A549 (cell line): ENCODE data around the gene GRIK1. TPM values are rescaled to one million over a fixed set of nuclear protein-coding genes. Genes with fewer than 3 reads are reported as not detected.

Experiments
- ATAC-seq, 2 experiments: fragments of 200-7000 bp in 1 of 2; fragments of >200 bp in 1 of 2; cut with Nextera tagmentation in 1 of 2; cut with Tn5 transposase in 1 of 2; 3 replicates each; pipeline versions ENCODE4 v1.8.0 to v1.9.1; 2018 to 2020; ENCODE audit warnings: mild to moderate bottlenecking in 1 of 2, moderate library complexity in 1 of 2
- CTCF ChIA-PET: fragments of 300-600 bp; sonication (Branson Sonifier 250); formaldehyde crosslinking; extraction: SDS; loops from one replicate; lab custom pipeline; 2021; ENCODE audit warnings: antibody characterized with exemption, inconsistent platforms; lab: Yijun Ruan, JAX
- POLR2A ChIA-PET: fragments of 350-600 bp; formaldehyde crosslinking; extraction: SDS; loops from one replicate; lab custom pipeline; 2021; ENCODE audit warnings: antibody characterized with exemption, inconsistent platforms; lab: Yijun Ruan, JAX
- DNase-seq, 2 experiments: peaks; one replicate each; pipeline versions ENCODE4 v3.0.0 to v3.0.0-alpha.2; 2011 to 2016; ENCODE audit warnings: low read depth in 1 of 2, low spot score in 1 of 2
- FAIRE-seq: peaks from 2 replicates; lab custom pipeline; 2011; peaks lifted over from hg19 to GRCh38; lab: Jason Lieb, UNC
- H3K27ac ChIP-seq, 2 experiments: fragments of >200 bp; sonication (Bioruptor Twin); formaldehyde crosslinking; 3 replicates each; pipeline ENCODE4 v1.5.1; 2016 to 2017
- H3K4me1 ChIP-seq: fragments of >200 bp; sonication (Bioruptor Twin); formaldehyde crosslinking; 3 replicates; pipeline ENCODE4 v1.6.1; 2016
- H3K4me2 ChIP-seq: fragments of >200 bp; sonication (Bioruptor Twin); formaldehyde crosslinking; 3 replicates; pipeline ENCODE4 v1.6.1; 2016
- H3K4me3 ChIP-seq: fragments of >200 bp; sonication (Bioruptor Twin); formaldehyde crosslinking; 3 replicates; pipeline ENCODE4 v1.5.1; 2016
- H3K9me3 ChIP-seq: fragments of >200 bp; sonication (Bioruptor Twin); formaldehyde crosslinking; 3 replicates; pipeline ENCODE4 v1.6.1; 2016
- ATOH8 ChIP-seq: fragments of 250-450 bp; sonication (Bioruptor Pico); IDR thresholded peaks from 2 replicates; pipeline ENCODE4 v1.5.0; 2020; ENCODE audit warnings: low read depth, mild to moderate bottlenecking, moderate library complexity
- CBX2 ChIP-seq: fragments of 200-600 bp; sonication (generic); IDR thresholded peaks from 2 replicates; pipeline ENCODE4 v1.6.1; 2016; ENCODE audit warnings: low read depth, mild to moderate bottlenecking, borderline replicate concordance
- CBX8 ChIP-seq: fragments of 200-600 bp; sonication (generic); IDR thresholded peaks from 2 replicates; pipeline ENCODE4 v1.6.1; 2016
- CEBPB ChIP-seq, 2 experiments: fragments of >200 bp in 1 of 2; sonication (Bioruptor Twin) in 1 of 2; formaldehyde crosslinking in 1 of 2; IDR thresholded peaks; 2 replicates each; pipeline ENCODE4 v1.6.1; 2012 to 2016
- CHD2 ChIP-seq: fragments of 150-350 bp; IDR thresholded peaks from 2 replicates; pipeline ENCODE4 v1.6.1; 2014; ENCODE audit warnings: low read length; ENCODE audit not compliant: partially characterized antibody
- CHD4 ChIP-seq: fragments of 200-600 bp; sonication (generic); IDR thresholded peaks from 2 replicates; pipeline ENCODE4 v1.6.1; 2016; ENCODE audit warnings: antibody characterized with exemption, mild to moderate bottlenecking, borderline replicate concordance
- EHF ChIP-seq: fragments of 250-450 bp; sonication (Bioruptor Pico); IDR thresholded peaks from 2 replicates; pipeline ENCODE4 v1.5.0; 2020; ENCODE audit warnings: mild to moderate bottlenecking
- EHMT2 ChIP-seq: fragments of 200-600 bp; sonication (generic); IDR thresholded peaks from 2 replicates; pipeline ENCODE4 v1.6.1; 2016; ENCODE audit warnings: antibody characterized with exemption, low read depth, mild to moderate bottlenecking, moderate library complexity
- EP300 ChIP-seq, 2 experiments: fragments of >200 bp; sonication (Bioruptor Twin); formaldehyde crosslinking; IDR thresholded peaks; 2 replicates in 1 of 2; 3 replicates in 1 of 2; pipeline ENCODE4 v1.6.1; 2016 to 2017
- FOSL2 ChIP-seq, 2 experiments: fragments of 450-650 bp in 1 of 2; fragments of >200 bp in 1 of 2; sonication (Bioruptor Twin) in 1 of 2; formaldehyde crosslinking; IDR thresholded peaks; 2 replicates each; pipeline versions ENCODE4 v1.5.0 to v1.6.1; 2016 to 2020; ENCODE audit warnings: mild to moderate bottlenecking in 1 of 2, moderate library complexity in 1 of 2
- HDAC2 ChIP-seq: fragments of 200-600 bp; sonication (generic); IDR thresholded peaks from 2 replicates; pipeline ENCODE4 v1.6.1; 2016
- HOXB13 ChIP-seq: fragments of 250-450 bp; sonication (Bioruptor Pico); IDR thresholded peaks from 2 replicates; pipeline ENCODE4 v1.5.0; 2020; ENCODE audit warnings: low read depth, mild to moderate bottlenecking, moderate library complexity
- JUN ChIP-seq, 2 experiments: fragments of >200 bp; sonication (Bioruptor Twin); formaldehyde crosslinking; IDR thresholded peaks; 2 replicates in 1 of 2; 3 replicates in 1 of 2; pipeline ENCODE4 v1.6.1; 2016 to 2017
- JUNB ChIP-seq: fragments of >200 bp; sonication (Bioruptor Twin); formaldehyde crosslinking; IDR thresholded peaks from 2 replicates; pipeline ENCODE4 v1.6.1; 2016
- MAFK ChIP-seq: fragments of 450-650 bp; IDR thresholded peaks from 2 replicates; pipeline ENCODE4 v1.6.1; 2014; ENCODE audit not compliant: partially characterized antibody
- NFE2L2 ChIP-seq: fragments of 150-350 bp; conservative IDR thresholded peaks from 2 replicates; pipeline ENCODE4 v1.6.1; 2014; ENCODE audit warnings: low read length
- NR3C1 ChIP-seq: fragments of >200 bp; sonication (Bioruptor Twin); formaldehyde crosslinking; IDR thresholded peaks from 3 replicates; pipeline ENCODE4 v1.6.1; 2017
- PBX3 ChIP-seq: IDR thresholded peaks from 2 replicates; pipeline ENCODE4 v1.6.1; 2012
- PHF8 ChIP-seq: fragments of 200-600 bp; sonication (generic); IDR thresholded peaks from 2 replicates; pipeline ENCODE4 v1.6.1; 2016; ENCODE audit warnings: low read depth, mild to moderate bottlenecking, antibody characterized with exemption, moderate library complexity, borderline replicate concordance
- RARB ChIP-seq: fragments of 250-450 bp; sonication (Bioruptor Pico); IDR thresholded peaks from 2 replicates; pipeline ENCODE4 v1.8.0; 2021; ENCODE audit warnings: mild to moderate bottlenecking, moderate library complexity
- RCOR1 ChIP-seq: fragments of 150-350 bp; IDR thresholded peaks from 2 replicates; pipeline ENCODE4 v1.6.1; 2014; ENCODE audit warnings: antibody characterized with exemption, low read length, low read depth
- TP53 ChIP-seq: fragments of 250-450 bp; sonication (Bioruptor Pico); IDR thresholded peaks from 2 replicates; pipeline ENCODE4 v1.5.0; 2021; ENCODE audit warnings: mild to moderate bottlenecking, moderate library complexity
- USF2 ChIP-seq: fragments of 450-650 bp; IDR thresholded peaks from 2 replicates; pipeline ENCODE4 v1.6.1; 2014; ENCODE audit warnings: antibody characterized with exemption
- ZSCAN20 ChIP-seq: fragments of 250-450 bp; sonication (Bioruptor Pico); IDR thresholded peaks from 2 replicates; pipeline ENCODE4 v1.8.0; 2022; ENCODE audit warnings: mild to moderate bottlenecking, moderate library complexity
- WGBS: methylation state at CpG from one replicate; pipeline ENCODE4 v1.1.6; 2017; ENCODE audit errors: missing lambda C conversion rate; 5-methylcytosine and 5-hydroxymethylcytosine counted together
- polyA plus RNA-seq, 4 experiments: library from polyadenylated mRNA; depleted of rRNA in 3 of 4; stranded (reverse); fragments of >200 nt; fragmentation: RNase III in 1 of 4; extraction: RNeasy Plus Mini Kit Qiagen cat#74134 plus additional on column Dnase treatment in 1 of 4; gene quantifications; 2 replicates in 3 of 4; 3 replicates in 1 of 4; pipeline ENCODE4 v1.2.3, GENCODE V29; 2011 to 2017

The GRIK1 gene
- polyA plus RNA-seq, 2 of the 4 experiments (the other 2 are of a cell fraction), result not detected

GRCh38 chr21:29514652-29515247, 425.0 kb downstream of the GRIK1 start (continued):
- TF ChIP-seq ATOH8 (CRISPR knock-in tag) (no peak), EHMT2 (no peak), CHD4 (no peak), RCOR1 (no peak)
- TF ChIP-seq, all 56 proteins: peak for 0

- DNase-seq, result no peak
- no peak for TF ChIP-seq USF2
- no peak for TF ChIP-seq TP53 (CRISPR knock-in tag)
- no peak for TF ChIP-seq PBX3
- TF ChIP-seq ZSCAN20 (CRISPR knock-in tag), result no peak
- no peak for TF ChIP-seq NR3C1
- TF ChIP-seq CHD2, result no peak
- TF ChIP-seq NFE2L2, result no peak
- TF ChIP-seq CBX2, result no peak
- TF ChIP-seq JUNB, result no peak
- TF ChIP-seq MAFK, result no peak
- TF ChIP-seq FOSL2 (IDR thresholded peaks at IDR 0.05), result no peak
- no peak for TF ChIP-seq FOSL2 (CRISPR knock-in tag; IDR thresholded peaks at IDR 0.05)
- TF ChIP-seq HDAC2, result no peak
- TF ChIP-seq EHMT2, result no peak
- TF ChIP-seq PHF8, result no peak
- no peak for TF ChIP-seq CBX8
- TF ChIP-seq CEBPB (IDR thresholded peaks at IDR 0.05), result no peak
- TF ChIP-seq EHF (CRISPR knock-in tag), result no peak
- no peak for TF ChIP-seq JUN (IDR thresholded peaks at IDR 0.05)
- no peak for TF ChIP-seq HOXB13 (CRISPR knock-in tag)
- no peak for TF ChIP-seq EP300 (IDR thresholded peaks at IDR 0.05)
- TF ChIP-seq, all 56 proteins: peak for 0
- 5% methylated on average over 1 of the region's 1 CpG for WGBS
- Histone ChIP-seq H3K4me2 (no peak overlapping the region), H3K27ac (no peak overlapping the region), H3K9me3 (peaks cover 3% of the 10 kb centered on the region; the same call in 1 of the 3 replicates), H3K4me3 (no peak overlapping the region), H3K4me1 (no peaks in the 10 kb centered on the region)
- CTCF ChIA-PET, result no interaction called here
- no peak for FAIRE-seq
- POLR2A ChIA-PET, result no interaction called here
- no peak for ATAC-seq
Observed at GRCh38 chr21:29513535-29513934, 426.3 kb downstream of the GRIK1 start.

- 19% methylated on average over 4 of the region's 4 CpGs for WGBS
- Histone ChIP-seq H3K27ac (no peak overlapping the region), H3K4me1 (no peaks in the 10 kb centered on the region), H3K4me3 (no peak overlapping the region), H3K9me3 (peaks cover 3% of the 10 kb centered on the region; the same call in 1 of the 3 replicates), H3K4me2 (no peak overlapping the region)
- no peak for TF ChIP-seq PBX3
- TF ChIP-seq CHD4, result no peak
- TF ChIP-seq RARB, result no peak
- TF ChIP-seq ATOH8 (CRISPR knock-in tag), result no peak
- FAIRE-seq (no peak), ATAC-seq (no peak), DNase-seq (no peak)
- ChIA-PET POLR2A (no interaction called here), CTCF (interaction anchor here (0.7 kb wide), 1 partner anchor 39 kb away, joined by 3 read pairs; no protein-coding TSS in a partner anchor)
Observed at GRCh38 chr21:29511096-29511495, 428.7 kb downstream of the GRIK1 start.
